Activated CD8-positive, alpha-beta memory T cell treated with anti-CD3 and anti-CD28 coated beads for 48 hours (primary cell): Measurements from ENCODE around the gene POLN.
"Not testable (repeated sequence)": the region's sequence is repeated elsewhere in the genome, so short reads cannot be mapped to it uniquely, and the experiment has no call there.

Experiments
- DNase-seq, 3 experiments: peaks; one replicate each; pipeline ENCODE4 v3.0.0-alpha.2; 2020; ENCODE audit warnings: low read depth in 2 of 3, low spot score in 2 of 3

Gene POLN

GRCh38 chr4:2168469-2169319 is 73.2 kb downstream of the POLN start:
- DNase-seq = no peak

DNA sequence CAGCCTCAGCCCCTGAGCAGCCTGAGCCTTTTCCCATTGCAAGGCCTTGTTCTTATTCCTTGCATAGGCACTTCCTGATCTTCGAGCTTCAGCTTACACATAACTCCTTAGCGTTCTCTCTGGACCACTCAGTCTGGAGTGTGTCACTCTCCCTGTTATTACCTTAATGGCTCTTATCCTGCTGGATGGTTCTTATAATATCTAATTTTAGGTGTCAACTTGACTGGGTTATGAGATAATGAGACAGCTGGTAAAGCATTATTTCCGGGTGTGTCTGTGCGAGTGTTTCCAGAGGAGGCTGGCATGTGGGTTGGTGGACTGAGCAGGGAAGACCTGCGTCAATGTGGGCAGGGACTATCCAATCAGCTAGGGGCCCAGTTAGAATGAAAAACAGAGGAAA is 75.7 kb downstream of the POLN start:
- no peak for DNase-seq

- DNase-seq = no peak
These were observed 76.5 kb downstream of the POLN start for GRCh38 chr4:2165391-2165790.

DNA sequence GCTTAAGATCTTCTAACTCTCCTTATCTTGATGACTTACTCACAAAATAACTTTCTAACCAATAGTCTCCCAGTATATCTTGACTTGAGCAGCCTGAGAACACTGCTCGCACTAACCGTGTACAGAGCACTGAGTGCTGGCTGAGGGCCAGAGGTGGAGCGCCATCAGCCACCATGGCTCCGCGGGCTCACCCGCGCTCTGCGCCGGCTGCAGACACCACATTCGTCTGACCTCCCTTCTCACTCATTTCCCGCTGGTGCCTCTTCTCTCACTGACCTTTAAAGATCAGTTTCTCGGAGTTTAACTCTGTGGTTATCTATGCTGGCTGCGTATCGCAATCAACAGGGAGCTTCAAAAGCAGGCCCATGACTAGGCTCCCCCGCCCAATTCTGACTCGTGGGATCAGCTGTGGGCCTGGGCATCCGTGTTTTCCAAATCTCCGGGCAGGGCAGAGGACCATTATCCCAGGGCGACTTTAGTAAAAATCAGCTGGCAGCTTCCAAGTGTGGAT is 78.6 kb downstream of the POLN start:
- DNase-seq = no peak

- not testable (repeated sequence) for DNase-seq
These were observed 80.7 kb downstream of the POLN start for GRCh38 chr4:2161092-2161703.

GRCh38 chr4:2159931-2160330 is 82.0 kb downstream of the POLN start:
- no peak for DNase-seq

GRCh38 chr4:2155246-2155645 is 86.7 kb downstream of the POLN start:
- no peak for DNase-seq

- no peak for DNase-seq
These were observed 87.6 kb downstream of the POLN start for GRCh38 chr4:2154215-2154740.

- DNase-seq = no peak
These were observed 90.4 kb downstream of the POLN start for GRCh38 chr4:2151544-2151943.

- no peak for DNase-seq
These were observed 91.8 kb downstream of the POLN start for GRCh38 chr4:2150076-2150475.

GRCh38 chr4:2142630-2143427 is 99.1 kb downstream of the POLN start:
- DNase-seq = no peak

GRCh38 chr4:2141762-2142451 is 100.0 kb downstream of the POLN start:
- DNase-seq = peak in 1 of 3 experiments; percentile 7

GRCh38 chr4:2141022-2141761 is 100.7 kb downstream of the POLN start:
- DNase-seq = no peak

DNA sequence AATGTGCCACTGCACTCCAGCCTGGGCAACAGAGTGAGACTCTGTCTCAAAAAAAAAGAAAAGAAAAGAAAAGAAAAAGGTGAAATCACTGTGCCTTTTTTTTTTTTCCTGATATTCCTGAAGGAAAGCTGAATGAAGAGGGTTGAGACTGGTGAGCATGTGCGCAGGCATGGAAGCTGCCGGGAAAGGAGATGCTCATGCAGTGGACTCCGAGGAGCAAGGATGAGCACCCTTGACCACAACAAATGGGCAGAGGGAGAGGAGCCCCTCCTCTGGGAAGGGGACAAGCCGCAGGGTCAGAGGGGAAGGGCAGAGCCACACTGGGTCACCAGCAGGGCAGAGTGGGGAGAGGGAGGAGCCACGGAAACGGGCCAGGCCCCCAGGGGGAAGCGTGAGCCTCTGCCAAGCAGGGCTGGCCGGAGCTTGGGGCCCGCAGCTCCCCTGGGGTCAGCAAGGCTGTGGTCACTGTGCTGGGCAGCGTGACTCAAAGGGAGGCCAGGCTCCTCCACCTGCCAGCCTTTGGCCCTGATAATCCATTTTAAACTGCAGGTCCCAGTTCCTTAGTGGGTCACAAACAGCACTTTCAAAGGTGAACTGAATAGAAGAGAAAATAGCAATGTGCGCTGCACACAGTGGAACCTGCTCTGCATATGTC is 102.9 kb downstream of the POLN start:
- no peak for DNase-seq

DNA sequence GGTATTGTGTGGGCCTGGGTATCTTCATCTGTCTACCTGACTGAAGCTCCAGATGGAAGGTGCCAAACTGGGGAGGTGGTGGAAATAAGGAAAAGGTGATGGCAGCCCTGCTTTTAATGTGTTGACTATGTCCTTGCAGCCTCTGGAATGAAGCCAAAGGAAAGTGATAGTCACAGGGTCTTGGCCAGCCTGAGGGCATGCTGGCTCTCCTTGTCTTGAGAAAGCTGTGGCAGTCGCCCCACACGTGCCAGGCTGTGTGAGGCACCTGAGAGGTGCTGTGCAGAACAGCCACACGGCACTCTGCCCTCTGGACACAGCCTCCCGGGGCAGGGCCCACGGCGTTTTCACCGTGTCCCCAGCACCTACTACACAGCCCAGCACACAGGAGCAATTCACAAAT is 105.2 kb downstream of the POLN start:
- DNase-seq = no peak

DNA sequence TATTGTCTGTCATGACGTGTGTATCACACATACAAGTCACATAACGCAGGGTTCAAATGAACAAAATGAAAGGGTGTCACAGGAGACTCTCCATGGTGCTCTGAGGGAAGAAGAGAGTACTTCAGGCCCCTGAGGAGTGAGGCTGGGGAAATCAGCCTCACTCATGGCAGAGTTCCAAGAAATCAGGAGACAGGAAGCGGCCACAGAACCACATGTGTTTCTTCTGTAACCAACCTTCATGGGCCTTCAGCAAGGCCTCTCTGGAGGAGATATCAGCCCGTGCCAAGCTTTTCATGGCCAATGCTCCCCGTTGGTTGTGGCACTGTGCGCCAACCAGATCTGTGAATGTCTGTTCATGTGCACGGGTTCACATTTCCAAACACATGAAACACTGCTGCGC is 106.8 kb downstream of the POLN start:
- DNase-seq = no peak

GRCh38 chr4:2132438-2132837 is 109.5 kb downstream of the POLN start:
- DNase-seq = no peak

DNA sequence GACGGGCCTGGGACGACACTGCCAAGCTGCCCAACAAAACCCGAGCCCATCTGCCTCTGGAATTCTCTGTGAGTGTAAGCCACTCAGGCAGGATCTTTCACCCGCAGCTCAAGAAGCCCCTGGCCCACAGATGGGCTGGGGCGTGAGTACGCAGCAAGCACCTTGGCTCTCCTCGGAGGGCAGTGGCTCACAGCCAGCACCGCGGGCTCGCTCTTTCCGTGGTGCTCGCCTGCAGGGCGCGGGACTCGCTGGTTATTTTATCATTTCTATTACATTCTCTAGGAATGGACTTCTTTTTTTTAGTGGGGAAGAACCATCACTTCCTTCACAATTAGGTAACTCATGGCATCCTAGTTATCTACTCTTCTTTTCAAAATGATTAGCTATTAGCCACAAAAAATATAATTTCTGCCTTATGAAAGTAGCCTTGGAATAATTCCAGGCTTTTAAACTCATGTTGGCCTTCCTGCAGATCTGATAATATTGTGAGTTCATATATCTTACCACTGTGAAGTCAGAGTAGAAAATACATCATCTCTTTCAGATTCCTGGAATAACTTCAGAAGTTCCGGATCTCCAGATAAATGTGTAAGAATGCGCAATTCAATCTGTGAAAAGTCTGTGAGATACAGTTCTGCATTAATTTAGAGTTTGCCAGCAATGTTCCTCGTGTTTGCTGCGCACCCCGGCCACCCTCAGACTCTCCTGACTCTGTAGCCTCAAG is 114.2 kb downstream of the POLN start:
- DNase-seq = no peak
